Upper lobe of left lung (tissue), 6 donors: ENCODE data around the gene PAQR8. TPM values are rescaled to one million over a fixed set of nuclear protein-coding genes. Genes with fewer than 3 reads are reported as not detected.
A peak's percentile ranks its signal among the peaks of the same experiment; 100 is the strongest.

Experiments
- ATAC-seq, 2 donors: fragments of 200-7000 bp; cut with Tn5 transposase; one replicate each; pipeline ENCODE4 v1.9.1; 2022; ENCODE audit warnings: mild to moderate bottlenecking in 2 of 2, moderate library complexity in 2 of 2; ENCODE audit not compliant: low FRiP score in 2 of 2
- DNase-seq, 2 donors: peaks; one replicate each; pipeline ENCODE4 v3.0.0-alpha.2; 2019 to 2020
- H3K27ac ChIP-seq, 4 donors: fragments of 200-600 bp; sonication (generic); one replicate each; pipeline ENCODE4 v1.5.1; 2016 to 2019
- H3K27me3 ChIP-seq, 4 donors: fragments of 200-600 bp; sonication (generic); one replicate each; pipeline ENCODE4 v1.5.1; 2017 to 2019
- H3K36me3 ChIP-seq, 4 donors: fragments of 200-600 bp; sonication (generic); one replicate each; pipeline ENCODE4 v1.5.1; 2016 to 2019
- H3K4me1 ChIP-seq, 4 donors: fragments of 200-600 bp; sonication (generic); one replicate each; pipeline ENCODE4 v1.5.1; 2018 to 2019
- H3K4me3 ChIP-seq, 4 donors: fragments of 200-600 bp; sonication (generic); one replicate each; pipeline ENCODE4 v1.5.1; 2017 to 2019; ENCODE audit warnings: mild to moderate bottlenecking in 2 of 4, moderate library complexity in 1 of 4
- H3K9me3 ChIP-seq, 4 donors: fragments of 200-600 bp; sonication (generic); one replicate each; pipeline ENCODE4 v1.5.1; 2018 to 2019
- CTCF ChIP-seq, 6 experiments: fragments of 450-650 bp in 4 of 6; fragments of 200-600 bp in 2 of 6; sonication (generic) in 2 of 6; IDR thresholded peaks; one replicate each; pipeline ENCODE4 v1.5.1; 2016 to 2019; ENCODE audit warnings: antibody characterized with exemption in 6 of 6
- EP300 ChIP-seq, 4 donors: sonication (generic); formaldehyde crosslinking; IDR thresholded peaks; one replicate each; pipeline ENCODE4 v1.5.1; 2017; ENCODE audit warnings: antibody characterized with exemption in 4 of 4, control low read depth in 2 of 4
- POLR2A ChIP-seq, 4 donors: fragments of 450-650 bp; IDR thresholded peaks; one replicate each; pipeline ENCODE4 v1.5.1; 2016 to 2017; ENCODE audit warnings: antibody characterized with exemption in 4 of 4, mild to moderate bottlenecking in 2 of 4
- POLR2AphosphoS5 ChIP-seq, 2 donors: sonication (generic); formaldehyde crosslinking; IDR thresholded peaks; one replicate each; pipeline ENCODE4 v1.5.1; 2017; ENCODE audit warnings: antibody characterized with exemption in 2 of 2
- WGBS, 2 donors: methylation state at CpG; one replicate each; pipeline ENCODE4 v1.1.5; 2017 to 2018; 5-methylcytosine and 5-hydroxymethylcytosine counted together
- total RNA-seq, 6 donors: library from RNA; depleted of rRNA in 4 of 6; stranded (reverse); fragments of >200 nt in 4 of 6; gene quantifications; one replicate each; pipeline versions ENCODE4 v1.1.0 to v1.2.1, GENCODE V29; 2016 to 2021
- donor health status: DM: no; HTN: no; CAD: no; lungs with moderate emphysema.
- donor health status: DM: no; HTN: yes; CAD: no; lungs with severe emphysema.

Gene PAQR8
- total RNA-seq, 6 donors from 2014 or later: 3.4 to 21.6 (median 9.3) TPM

- Histone ChIP-seq H3K27me3 (no peaks in the 10 kb centered on the region), H3K27ac (peak overlapping the region; percentile 62 to 92 (median 78)), H3K4me1 (peaks cover 12 to 22% (median 17%) of the 10 kb centered on the region in 4 donors), H3K4me3 (peak overlapping the region; percentile 72 to 96 (median 88)), H3K9me3 (no peaks in the 10 kb centered on the region), H3K36me3 (peaks cover 0 to 5% (median 1%) of the 10 kb centered on the region in 4 donors)
- ATAC-seq: peak; percentile 5 to 16
- 5 to 9% methylated on average over 21 of the region's 21 CpGs for WGBS, 2 donors
- TF ChIP-seq CTCF (IDR thresholded peaks at IDR 0.05) (no peak), POLR2A (IDR thresholded peaks at IDR 0.05) (no peak), POLR2AphosphoS5 (IDR thresholded peaks at IDR 0.05) (no peak), EP300 (IDR thresholded peaks at IDR 0.05) (no peak)
- no peak for DNase-seq
Observed at GRCh38 chr6:52420668-52421358, 58.9 kb downstream of the PAQR8 start.

- no peak overlapping the region for H3K4me3 ChIP-seq
- H3K27me3 ChIP-seq: no peaks in the 10 kb centered on the region
- no peak overlapping the region for H3K27ac ChIP-seq
- TF ChIP-seq POLR2A (IDR thresholded peaks at IDR 0.05) (no peak), EP300 (IDR thresholded peaks at IDR 0.05) (no peak)
- ATAC-seq (no peak), DNase-seq (no peak)
- no peaks in the 10 kb centered on the region for H3K9me3 ChIP-seq
- H3K4me1 ChIP-seq: peaks cover 8 to 17% (median 13%) of the 10 kb centered on the region in 4 donors
- peaks cover 0 to 5% (median 1%) of the 10 kb centered on the region in 4 donors for H3K36me3 ChIP-seq
- 91 to 93% methylated on average over 2 of the region's 2 CpGs for WGBS, 2 donors
Observed at GRCh38 chr6:52422156-52422555, 60.2 kb downstream of the PAQR8 start.

- Histone ChIP-seq H3K4me1 (peaks cover 8 to 17% (median 13%) of the 10 kb centered on the region in 4 donors), H3K4me3 (no peak overlapping the region), H3K27ac (peak overlapping the region in 1 of 4 donors; percentile 41), H3K36me3 (peaks cover 0 to 5% (median 1%) of the 10 kb centered on the region in 4 donors), H3K27me3 (no peaks in the 10 kb centered on the region), H3K9me3 (no peaks in the 10 kb centered on the region)
- no peak for ATAC-seq
- TF ChIP-seq CTCF (IDR thresholded peaks at IDR 0.05): no peak
- no peak for TF ChIP-seq POLR2AphosphoS5 (IDR thresholded peaks at IDR 0.05)
- no peak for TF ChIP-seq EP300 (IDR thresholded peaks at IDR 0.05)
- no peak for DNase-seq
- 62 to 77% methylated on average over 3 of the region's 3 CpGs for WGBS, 2 donors
Observed at GRCh38 chr6:52423448-52423847, 61.5 kb downstream of the PAQR8 start.

GRCh38 chr6:52423971-52424381 lies 62.0 kb downstream of the PAQR8 start:
- no peak overlapping the region for H3K4me3 ChIP-seq
- DNase-seq (no peak), ATAC-seq (peak in 1 of 2 donors; percentile 61)
- no peaks in the 10 kb centered on the region for H3K27me3 ChIP-seq
- H3K4me1 ChIP-seq: peaks cover 8 to 17% (median 13%) of the 10 kb centered on the region in 4 donors
- H3K27ac ChIP-seq: peak overlapping the region in 1 of 4 donors; percentile 41
- H3K36me3 ChIP-seq: peaks cover 0 to 5% (median 1%) of the 10 kb centered on the region in 4 donors
- TF ChIP-seq POLR2A (IDR thresholded peaks at IDR 0.05) (no peak), POLR2AphosphoS5 (IDR thresholded peaks at IDR 0.05) (no peak), EP300 (IDR thresholded peaks at IDR 0.05) (no peak), CTCF (IDR thresholded peaks at IDR 0.05) (no peak)
- H3K9me3 ChIP-seq: no peaks in the 10 kb centered on the region
- 87 to 91% methylated on average over 8 of the region's 8 CpGs for WGBS, 2 donors

- no peak for ATAC-seq
- DNase-seq: no peak
- H3K9me3 ChIP-seq: no peaks in the 10 kb centered on the region
Observed at GRCh38 chr6:52424513-52424912, 62.6 kb downstream of the PAQR8 start.

More at GRCh38 chr6:52424513-52424912, 62.6 kb downstream of the PAQR8 start:
- 88 to 89% methylated on average over 2 of the region's 2 CpGs for WGBS, 2 donors
- TF ChIP-seq EP300 (IDR thresholded peaks at IDR 0.05) (no peak), CTCF (IDR thresholded peaks at IDR 0.05) (no peak)
- Histone ChIP-seq H3K27me3 (no peaks in the 10 kb centered on the region), H3K4me3 (no peak overlapping the region), H3K4me1 (peaks cover 8 to 14% (median 9%) of the 10 kb centered on the region in 4 donors), H3K36me3 (peaks cover 0 to 5% (median 1%) of the 10 kb centered on the region in 4 donors), H3K27ac (no peak overlapping the region)
